Right atrium auricular region (tissue), 2 donors: Measurements from ENCODE around the gene SMG9. TPM values are rescaled to one million over a fixed set of nuclear protein-coding genes. Genes with fewer than 3 reads are reported as not detected.

Source experiments
- DNase-seq: peaks from one replicate; pipeline ENCODE4 v3.0.0-alpha.2; 2019; ENCODE audit warnings: low spot score
- H3K27ac ChIP-seq, 2 donors: fragments of 200-600 bp; sonication (generic); 1 replicate in 1 of 2; 2 replicates in 1 of 2; pipeline ENCODE4 v1.5.1; 2016 to 2019
- H3K27me3 ChIP-seq, 2 donors: fragments of 200-600 bp; sonication (generic); one replicate each; pipeline versions ENCODE4 v1.5.1 to v1.6.0; 2017 to 2019
- H3K36me3 ChIP-seq: fragments of 200-600 bp; sonication (generic); one replicate; pipeline ENCODE4 v1.5.1; 2016
- H3K4me1 ChIP-seq, 2 donors: fragments of 200-600 bp; sonication (generic); one replicate each; pipeline versions ENCODE4 v1.5.1 to v1.6.0; 2017 to 2019
- H3K4me3 ChIP-seq, 2 donors: fragments of 200-600 bp; sonication (generic); 1 replicate in 1 of 2; 2 replicates in 1 of 2; pipeline ENCODE4 v1.5.1; 2017 to 2019; ENCODE audit warnings: mild to moderate bottlenecking in 1 of 2, moderate library complexity in 1 of 2
- H3K9me3 ChIP-seq, 2 donors: fragments of 200-600 bp; sonication (generic); one replicate each; pipeline ENCODE4 v1.5.1; 2019
- total RNA-seq, 2 donors: library from RNA; depleted of rRNA; stranded (reverse); fragments of >200 nt; gene quantifications; one replicate each; pipeline ENCODE4 v1.1.0, GENCODE V29; 2016
- TF ChIP-seq, protein P1 (sequence below), 2 donors: fragments of 200-600 bp; sonication (generic); IDR thresholded peaks; one replicate each; pipeline ENCODE4 v1.5.1; 2019; ENCODE audit warnings: antibody characterized with exemption in 2 of 2

SMG9 gene
- total RNA-seq, 2 donors from 2014 or later: 8.0 to 11.0 TPM

DNA sequence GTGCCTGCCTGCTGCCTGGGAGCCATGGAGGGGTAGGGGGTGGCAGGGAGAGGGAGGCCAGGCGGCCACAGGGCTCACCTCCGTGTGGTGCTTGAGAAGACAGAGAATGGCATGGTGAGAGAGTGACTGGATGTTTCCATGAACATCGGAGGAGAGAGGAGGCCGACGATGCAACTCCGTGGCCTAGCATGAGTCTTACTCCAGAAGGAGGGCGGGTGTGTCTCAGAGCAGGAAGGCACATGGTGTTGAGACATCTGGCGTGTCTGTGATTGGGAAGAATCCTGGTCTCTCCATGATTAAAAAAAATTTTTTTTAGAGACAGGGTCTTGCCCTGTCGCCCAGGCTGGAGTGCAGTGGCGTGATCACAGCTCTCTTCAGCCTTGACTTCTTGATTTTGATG, 33.8 kb downstream of the SMG9 start:
- Histone ChIP-seq H3K4me3 (no peak overlapping the region), H3K27me3 (no peaks in the 10 kb centered on the region), H3K4me1 (no peaks in the 10 kb centered on the region), H3K9me3 (no peaks in the 10 kb centered on the region), H3K36me3 (no peaks in the 10 kb centered on the region), H3K27ac (no peak overlapping the region)
- TF ChIP-seq, protein P1, sequence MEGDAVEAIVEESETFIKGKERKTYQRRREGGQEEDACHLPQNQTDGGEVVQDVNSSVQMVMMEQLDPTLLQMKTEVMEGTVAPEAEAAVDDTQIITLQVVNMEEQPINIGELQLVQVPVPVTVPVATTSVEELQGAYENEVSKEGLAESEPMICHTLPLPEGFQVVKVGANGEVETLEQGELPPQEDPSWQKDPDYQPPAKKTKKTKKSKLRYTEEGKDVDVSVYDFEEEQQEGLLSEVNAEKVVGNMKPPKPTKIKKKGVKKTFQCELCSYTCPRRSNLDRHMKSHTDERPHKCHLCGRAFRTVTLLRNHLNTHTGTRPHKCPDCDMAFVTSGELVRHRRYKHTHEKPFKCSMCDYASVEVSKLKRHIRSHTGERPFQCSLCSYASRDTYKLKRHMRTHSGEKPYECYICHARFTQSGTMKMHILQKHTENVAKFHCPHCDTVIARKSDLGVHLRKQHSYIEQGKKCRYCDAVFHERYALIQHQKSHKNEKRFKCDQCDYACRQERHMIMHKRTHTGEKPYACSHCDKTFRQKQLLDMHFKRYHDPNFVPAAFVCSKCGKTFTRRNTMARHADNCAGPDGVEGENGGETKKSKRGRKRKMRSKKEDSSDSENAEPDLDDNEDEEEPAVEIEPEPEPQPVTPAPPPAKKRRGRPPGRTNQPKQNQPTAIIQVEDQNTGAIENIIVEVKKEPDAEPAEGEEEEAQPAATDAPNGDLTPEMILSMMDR (IDR thresholded peaks at IDR 0.05): no peak
- no peak for DNase-seq

DNA sequence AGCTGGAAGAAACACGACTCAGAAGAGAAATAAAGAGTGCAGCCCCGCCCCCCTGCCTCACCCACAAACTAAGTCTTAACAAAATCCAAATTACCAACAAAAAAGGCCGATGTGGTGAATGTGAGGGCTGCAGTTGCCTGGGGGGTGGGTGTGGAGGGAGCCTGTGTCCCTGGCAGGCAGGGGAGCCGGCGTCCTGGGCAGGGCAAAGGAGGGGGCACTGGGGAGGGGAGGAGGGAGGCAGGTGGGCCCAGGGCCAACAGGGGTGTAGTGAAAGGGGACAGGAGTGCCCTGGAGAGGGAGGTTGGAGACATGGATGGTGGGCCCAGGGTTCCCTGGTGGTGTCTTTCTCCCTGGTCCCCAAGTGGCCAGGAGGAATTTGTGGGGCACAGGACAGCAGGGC, 34.8 kb downstream of the SMG9 start:
- Histone ChIP-seq H3K36me3 (no peaks in the 10 kb centered on the region), H3K27ac (no peak overlapping the region), H3K4me3 (no peak overlapping the region), H3K27me3 (no peaks in the 10 kb centered on the region), H3K4me1 (no peaks in the 10 kb centered on the region), H3K9me3 (no peaks in the 10 kb centered on the region)
- DNase-seq: no peak
- TF ChIP-seq, protein P1 (IDR thresholded peaks at IDR 0.05): no peak

DNA sequence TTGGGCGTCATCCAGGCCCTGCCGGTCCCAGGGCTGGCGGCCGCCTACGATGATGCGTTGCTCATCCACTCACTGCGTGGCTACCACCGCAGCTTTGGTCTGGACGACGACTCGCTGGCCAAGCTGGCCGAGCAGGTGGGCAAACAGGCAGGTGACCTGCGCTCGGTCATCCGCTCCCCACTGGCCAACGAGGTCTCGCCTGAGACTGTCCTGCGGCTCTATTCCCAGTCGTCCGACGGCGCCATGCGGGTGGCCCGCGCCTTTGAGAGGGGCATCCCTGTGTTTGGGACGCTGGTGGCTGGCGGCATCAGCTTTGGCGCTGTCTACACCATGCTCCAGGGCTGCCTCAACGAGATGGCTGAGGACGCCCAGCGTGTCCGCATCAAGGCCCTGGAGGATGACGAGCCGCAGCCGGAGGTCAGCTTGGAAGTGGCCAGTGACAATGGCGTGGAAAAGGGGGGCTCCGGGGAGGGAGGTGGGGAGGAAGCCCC, 35.3 kb downstream of the SMG9 start:
- TF ChIP-seq, protein P1 (IDR thresholded peaks at IDR 0.05): no peak
- no peaks in the 10 kb centered on the region for H3K27me3 ChIP-seq
- DNase-seq: no peak
- H3K4me1 ChIP-seq: no peaks in the 10 kb centered on the region
- no peak overlapping the region for H3K27ac ChIP-seq
- no peaks in the 10 kb centered on the region for H3K36me3 ChIP-seq
- no peaks in the 10 kb centered on the region for H3K9me3 ChIP-seq
- H3K4me3 ChIP-seq: no peak overlapping the region

DNA sequence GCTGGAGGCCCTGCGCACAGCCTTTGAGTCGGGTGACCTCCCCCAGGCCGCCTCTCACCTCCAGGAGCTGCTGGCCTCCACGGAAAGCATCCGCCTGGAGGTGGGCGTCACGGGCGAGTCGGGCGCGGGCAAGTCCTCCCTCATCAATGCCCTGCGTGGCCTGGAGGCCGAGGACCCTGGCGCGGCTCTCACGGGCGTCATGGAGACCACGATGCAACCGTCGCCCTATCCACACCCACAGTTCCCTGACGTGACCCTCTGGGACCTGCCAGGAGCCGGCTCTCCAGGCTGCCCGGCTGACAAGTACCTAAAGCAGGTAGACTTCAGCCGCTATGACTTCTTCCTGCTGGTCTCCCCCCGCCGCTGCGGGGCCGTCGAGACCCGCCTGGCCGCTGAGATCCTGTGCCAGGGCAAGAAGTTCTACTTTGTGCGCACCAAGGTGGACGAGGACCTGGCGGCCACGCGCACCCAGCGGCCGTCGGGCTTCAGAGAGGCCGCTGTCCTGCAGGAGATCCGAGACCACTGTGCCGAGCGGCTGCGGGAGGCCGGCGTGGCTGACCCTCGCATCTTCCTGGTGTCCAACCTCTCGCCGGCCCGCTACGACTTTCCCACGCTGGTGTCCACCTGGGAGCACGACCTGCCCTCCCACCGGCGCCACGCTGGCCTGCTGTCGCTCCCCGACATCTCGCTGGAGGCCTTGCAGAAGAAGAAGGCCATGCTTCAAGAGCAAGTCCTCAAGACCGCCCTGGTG, 36.0 kb downstream of the SMG9 start:
- Histone ChIP-seq H3K4me3 (no peak overlapping the region), H3K27ac (no peak overlapping the region), H3K27me3 (no peaks in the 10 kb centered on the region), H3K4me1 (no peaks in the 10 kb centered on the region), H3K9me3 (no peaks in the 10 kb centered on the region), H3K36me3 (no peaks in the 10 kb centered on the region)
- no peak for DNase-seq
- TF ChIP-seq, protein P1 (IDR thresholded peaks at IDR 0.05): no peak

DNA sequence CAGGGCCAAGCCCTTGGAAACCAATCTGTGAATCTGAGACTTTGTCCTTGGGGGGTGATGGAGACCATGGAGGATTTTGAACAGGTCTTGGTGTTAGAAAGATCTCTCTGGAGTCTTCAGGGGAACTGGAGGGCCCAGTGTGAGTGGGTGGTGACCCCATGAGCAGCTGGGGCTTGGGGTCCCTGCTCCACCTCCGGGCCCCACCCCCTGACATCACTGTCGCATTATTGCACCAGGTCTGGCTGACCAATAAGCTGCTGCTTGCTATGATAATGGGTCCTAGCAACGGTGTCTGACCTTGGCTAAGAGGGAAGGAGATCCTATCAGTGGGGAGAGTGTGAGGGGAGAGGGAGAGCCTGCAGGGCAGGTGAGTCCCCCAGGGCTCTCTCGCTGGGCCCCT, 39.0 kb downstream of the SMG9 start, which contains the start of gene IRGC:
TSS of gene IRGC (plus strand) at position 301 of the 400 bp plus-strand sequence. CDS start 2,483 bp downstream, outside the sequence.
- TF ChIP-seq, protein P1 (IDR thresholded peaks at IDR 0.05): no peak
- no peaks in the 10 kb centered on the region for H3K4me1 ChIP-seq
- no peaks in the 10 kb centered on the region for H3K9me3 ChIP-seq
- no peak within 1 kb of the TSS for H3K4me3 ChIP-seq
- no peaks in the 10 kb centered on the region for H3K36me3 ChIP-seq
- H3K27ac ChIP-seq: no peak within 1 kb of the TSS
- no peaks in the 10 kb centered on the region for H3K27me3 ChIP-seq
- no peak for DNase-seq
